HepG2 (cell line): ENCODE data around the gene ATP8A1.

Source experiments
- EZH2 ChIP-seq: conservative IDR thresholded peaks from 2 replicates; pipeline ENCODE4 v1.6.1; 2012; ENCODE audit warnings: mild to moderate bottlenecking, low read depth, low read length, moderate library complexity
- JUN ChIP-seq: sonication (generic); formaldehyde crosslinking; IDR thresholded peaks from 2 replicates; pipeline ENCODE4 v1.4.0; 2020; ENCODE audit warnings: mild to moderate bottlenecking, missing genetic modification reagents
- PAF1 ChIP-seq: IDR thresholded peaks from 2 replicates; pipeline ENCODE4 v1.6.1; 2016; ENCODE audit warnings: missing genetic modification reagents, missing compliant biosample characterization
- RBAK ChIP-seq: sonication (generic); formaldehyde crosslinking; IDR thresholded peaks from 2 replicates; pipeline ENCODE4 v1.5.1; 2020; ENCODE audit warnings: mild to moderate bottlenecking, missing genetic modification reagents
- RNF2 ChIP-seq: fragments of 450-650 bp; conservative IDR thresholded peaks from 2 replicates; pipeline ENCODE4 v1.6.1; 2016; ENCODE audit warnings: low read depth
- RXRA ChIP-seq: sonication (generic); formaldehyde crosslinking; IDR thresholded peaks from 2 replicates; pipeline ENCODE4 v1.5.1; 2020; ENCODE audit warnings: missing genetic modification reagents
- SATB2 ChIP-seq: sonication (generic); formaldehyde crosslinking; IDR thresholded peaks from 2 replicates; pipeline ENCODE4 v1.5.0; 2020; ENCODE audit warnings: missing genetic modification reagents
- TF ChIP-seq, protein P1 (sequence below): IDR thresholded peaks from 2 replicates; pipeline ENCODE4 v1.6.1; 2016; ENCODE audit warnings: low read depth, missing genetic modification reagents, missing compliant biosample characterization
- TF ChIP-seq, protein P2 (sequence below): sonication (generic); formaldehyde crosslinking; IDR thresholded peaks from 2 replicates; pipeline ENCODE4 v1.4.0; 2020; ENCODE audit warnings: missing genetic modification reagents
- TF ChIP-seq, protein P3 (sequence below): sonication (generic); formaldehyde crosslinking; IDR thresholded peaks from 2 replicates; pipeline ENCODE4 v1.4.0; 2020; ENCODE audit warnings: missing genetic modification reagents, borderline replicate concordance
- TF ChIP-seq, protein P4 (sequence below): sonication (generic); formaldehyde crosslinking; IDR thresholded peaks from 2 replicates; pipeline ENCODE4 v1.5.0; 2020; ENCODE audit warnings: missing genetic modification reagents
- TF ChIP-seq, protein P5 (sequence below): sonication (generic); formaldehyde crosslinking; IDR thresholded peaks from 2 replicates; pipeline ENCODE4 v1.4.0; 2020; ENCODE audit warnings: missing genetic modification reagents, low read depth, mild to moderate bottlenecking, borderline replicate concordance

DNA sequence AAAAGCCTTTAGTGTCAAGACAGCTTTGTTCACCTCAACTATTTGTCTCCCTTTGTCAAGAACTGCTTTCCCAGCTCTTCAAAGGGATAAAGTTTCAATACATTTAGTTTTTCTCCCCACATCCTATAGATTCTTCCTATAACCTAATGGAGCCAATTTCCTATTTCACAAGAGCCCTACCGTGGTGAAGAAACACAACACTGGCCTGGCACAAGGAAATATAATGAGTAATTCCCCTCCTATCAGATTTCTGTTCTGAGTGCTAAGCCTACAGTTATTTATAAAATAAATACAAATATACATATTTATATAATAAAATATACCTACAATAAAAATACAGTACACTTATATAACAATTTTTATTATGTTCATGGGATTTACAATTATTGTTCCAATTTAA is 169.7 kb downstream of the ATP8A1 start:
- TF ChIP-seq, protein P1, sequence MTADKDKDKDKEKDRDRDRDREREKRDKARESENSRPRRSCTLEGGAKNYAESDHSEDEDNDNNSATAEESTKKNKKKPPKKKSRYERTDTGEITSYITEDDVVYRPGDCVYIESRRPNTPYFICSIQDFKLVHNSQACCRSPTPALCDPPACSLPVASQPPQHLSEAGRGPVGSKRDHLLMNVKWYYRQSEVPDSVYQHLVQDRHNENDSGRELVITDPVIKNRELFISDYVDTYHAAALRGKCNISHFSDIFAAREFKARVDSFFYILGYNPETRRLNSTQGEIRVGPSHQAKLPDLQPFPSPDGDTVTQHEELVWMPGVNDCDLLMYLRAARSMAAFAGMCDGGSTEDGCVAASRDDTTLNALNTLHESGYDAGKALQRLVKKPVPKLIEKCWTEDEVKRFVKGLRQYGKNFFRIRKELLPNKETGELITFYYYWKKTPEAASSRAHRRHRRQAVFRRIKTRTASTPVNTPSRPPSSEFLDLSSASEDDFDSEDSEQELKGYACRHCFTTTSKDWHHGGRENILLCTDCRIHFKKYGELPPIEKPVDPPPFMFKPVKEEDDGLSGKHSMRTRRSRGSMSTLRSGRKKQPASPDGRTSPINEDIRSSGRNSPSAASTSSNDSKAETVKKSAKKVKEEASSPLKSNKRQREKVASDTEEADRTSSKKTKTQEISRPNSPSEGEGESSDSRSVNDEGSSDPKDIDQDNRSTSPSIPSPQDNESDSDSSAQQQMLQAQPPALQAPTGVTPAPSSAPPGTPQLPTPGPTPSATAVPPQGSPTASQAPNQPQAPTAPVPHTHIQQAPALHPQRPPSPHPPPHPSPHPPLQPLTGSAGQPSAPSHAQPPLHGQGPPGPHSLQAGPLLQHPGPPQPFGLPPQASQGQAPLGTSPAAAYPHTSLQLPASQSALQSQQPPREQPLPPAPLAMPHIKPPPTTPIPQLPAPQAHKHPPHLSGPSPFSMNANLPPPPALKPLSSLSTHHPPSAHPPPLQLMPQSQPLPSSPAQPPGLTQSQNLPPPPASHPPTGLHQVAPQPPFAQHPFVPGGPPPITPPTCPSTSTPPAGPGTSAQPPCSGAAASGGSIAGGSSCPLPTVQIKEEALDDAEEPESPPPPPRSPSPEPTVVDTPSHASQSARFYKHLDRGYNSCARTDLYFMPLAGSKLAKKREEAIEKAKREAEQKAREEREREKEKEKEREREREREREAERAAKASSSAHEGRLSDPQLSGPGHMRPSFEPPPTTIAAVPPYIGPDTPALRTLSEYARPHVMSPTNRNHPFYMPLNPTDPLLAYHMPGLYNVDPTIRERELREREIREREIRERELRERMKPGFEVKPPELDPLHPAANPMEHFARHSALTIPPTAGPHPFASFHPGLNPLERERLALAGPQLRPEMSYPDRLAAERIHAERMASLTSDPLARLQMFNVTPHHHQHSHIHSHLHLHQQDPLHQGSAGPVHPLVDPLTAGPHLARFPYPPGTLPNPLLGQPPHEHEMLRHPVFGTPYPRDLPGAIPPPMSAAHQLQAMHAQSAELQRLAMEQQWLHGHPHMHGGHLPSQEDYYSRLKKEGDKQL (CRISPR knock-in tag): no peak
- TF ChIP-seq, protein P2, sequence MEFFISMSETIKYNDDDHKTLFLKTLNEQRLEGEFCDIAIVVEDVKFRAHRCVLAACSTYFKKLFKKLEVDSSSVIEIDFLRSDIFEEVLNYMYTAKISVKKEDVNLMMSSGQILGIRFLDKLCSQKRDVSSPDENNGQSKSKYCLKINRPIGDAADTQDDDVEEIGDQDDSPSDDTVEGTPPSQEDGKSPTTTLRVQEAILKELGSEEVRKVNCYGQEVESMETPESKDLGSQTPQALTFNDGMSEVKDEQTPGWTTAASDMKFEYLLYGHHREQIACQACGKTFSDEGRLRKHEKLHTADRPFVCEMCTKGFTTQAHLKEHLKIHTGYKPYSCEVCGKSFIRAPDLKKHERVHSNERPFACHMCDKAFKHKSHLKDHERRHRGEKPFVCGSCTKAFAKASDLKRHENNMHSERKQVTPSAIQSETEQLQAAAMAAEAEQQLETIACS (CRISPR knock-in tag): no peak
- TF ChIP-seq, protein P3, sequence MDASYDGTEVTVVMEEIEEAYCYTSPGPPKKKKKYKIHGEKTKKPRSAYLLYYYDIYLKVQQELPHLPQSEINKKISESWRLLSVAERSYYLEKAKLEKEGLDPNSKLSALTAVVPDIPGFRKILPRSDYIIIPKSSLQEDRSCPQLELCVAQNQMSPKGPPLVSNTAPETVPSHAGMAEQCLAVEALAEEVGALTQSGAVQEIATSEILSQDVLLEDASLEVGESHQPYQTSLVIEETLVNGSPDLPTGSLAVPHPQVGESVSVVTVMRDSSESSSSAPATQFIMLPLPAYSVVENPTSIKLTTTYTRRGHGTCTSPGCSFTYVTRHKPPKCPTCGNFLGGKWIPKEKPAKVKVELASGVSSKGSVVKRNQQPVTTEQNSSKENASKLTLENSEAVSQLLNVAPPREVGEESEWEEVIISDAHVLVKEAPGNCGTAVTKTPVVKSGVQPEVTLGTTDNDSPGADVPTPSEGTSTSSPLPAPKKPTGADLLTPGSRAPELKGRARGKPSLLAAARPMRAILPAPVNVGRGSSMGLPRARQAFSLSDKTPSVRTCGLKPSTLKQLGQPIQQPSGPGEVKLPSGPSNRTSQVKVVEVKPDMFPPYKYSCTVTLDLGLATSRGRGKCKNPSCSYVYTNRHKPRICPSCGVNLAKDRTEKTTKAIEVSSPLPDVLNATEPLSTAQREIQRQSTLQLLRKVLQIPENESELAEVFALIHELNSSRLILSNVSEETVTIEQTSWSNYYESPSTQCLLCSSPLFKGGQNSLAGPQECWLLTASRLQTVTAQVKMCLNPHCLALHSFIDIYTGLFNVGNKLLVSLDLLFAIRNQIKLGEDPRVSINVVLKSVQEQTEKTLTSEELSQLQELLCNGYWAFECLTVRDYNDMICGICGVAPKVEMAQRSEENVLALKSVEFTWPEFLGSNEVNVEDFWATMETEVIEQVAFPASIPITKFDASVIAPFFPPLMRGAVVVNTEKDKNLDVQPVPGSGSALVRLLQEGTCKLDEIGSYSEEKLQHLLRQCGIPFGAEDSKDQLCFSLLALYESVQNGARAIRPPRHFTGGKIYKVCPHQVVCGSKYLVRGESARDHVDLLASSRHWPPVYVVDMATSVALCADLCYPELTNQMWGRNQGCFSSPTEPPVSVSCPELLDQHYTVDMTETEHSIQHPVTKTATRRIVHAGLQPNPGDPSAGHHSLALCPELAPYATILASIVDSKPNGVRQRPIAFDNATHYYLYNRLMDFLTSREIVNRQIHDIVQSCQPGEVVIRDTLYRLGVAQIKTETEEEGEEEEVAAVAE (CRISPR knock-in tag): no peak
- TF ChIP-seq RBAK: no peak
- TF ChIP-seq, protein P4, sequence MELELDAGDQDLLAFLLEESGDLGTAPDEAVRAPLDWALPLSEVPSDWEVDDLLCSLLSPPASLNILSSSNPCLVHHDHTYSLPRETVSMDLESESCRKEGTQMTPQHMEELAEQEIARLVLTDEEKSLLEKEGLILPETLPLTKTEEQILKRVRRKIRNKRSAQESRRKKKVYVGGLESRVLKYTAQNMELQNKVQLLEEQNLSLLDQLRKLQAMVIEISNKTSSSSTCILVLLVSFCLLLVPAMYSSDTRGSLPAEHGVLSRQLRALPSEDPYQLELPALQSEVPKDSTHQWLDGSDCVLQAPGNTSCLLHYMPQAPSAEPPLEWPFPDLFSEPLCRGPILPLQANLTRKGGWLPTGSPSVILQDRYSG (CRISPR knock-in tag): no peak
- no peak for TF ChIP-seq RXRA (CRISPR knock-in tag)
- TF ChIP-seq, protein P5, sequence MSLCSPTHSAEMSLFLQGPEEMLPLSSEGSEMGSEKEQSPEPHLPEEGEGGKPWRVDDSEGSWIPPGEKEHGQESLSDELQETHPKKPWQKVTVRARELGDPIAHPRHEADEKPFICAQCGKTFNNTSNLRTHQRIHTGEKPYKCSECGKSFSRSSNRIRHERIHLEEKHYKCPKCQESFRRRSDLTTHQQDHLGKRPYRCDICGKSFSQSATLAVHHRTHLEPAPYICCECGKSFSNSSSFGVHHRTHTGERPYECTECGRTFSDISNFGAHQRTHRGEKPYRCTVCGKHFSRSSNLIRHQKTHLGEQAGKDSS (CRISPR knock-in tag): no peak
- no peak for TF ChIP-seq JUN (CRISPR knock-in tag)
- TF ChIP-seq RNF2: no peak
- TF ChIP-seq SATB2 (CRISPR knock-in tag): no peak
- TF ChIP-seq EZH2: no peak
- TF ChIP-seq PAF1 (CRISPR knock-in tag): no peak
